Liver (tissue), 9 donors: Measurements from ENCODE around the gene BCL2L11. TPM values are rescaled to one million over a fixed set of nuclear protein-coding genes. Genes with fewer than 3 reads are reported as not detected.
A peak's percentile ranks its signal among the peaks of the same experiment; 100 is the strongest.

Experiments
- DNase-seq: peaks from one replicate; pipeline ENCODE4 v3.0.0-alpha.2; 2017; ENCODE audit warnings: low spot score
- H3K27ac ChIP-seq, 2 donors: one replicate each; pipeline ENCODE4 v1.7.0; 2013; ENCODE audit warnings: inconsistent platforms in 2 of 2, low read length in 2 of 2, control low read depth in 1 of 2, low read depth in 1 of 2, mild to moderate bottlenecking in 1 of 2
- H3K27me3 ChIP-seq, 4 donors: one replicate each; pipeline versions ENCODE4 v1.6.1 to v1.7.0; 2013; ENCODE audit warnings: low read length in 3 of 4, inconsistent platforms in 1 of 4, mild to moderate bottlenecking in 1 of 4, moderate library complexity in 1 of 4; ENCODE audit not compliant: control insufficient read depth in 4 of 4, insufficient read depth in 4 of 4
- H3K36me3 ChIP-seq, 4 donors: one replicate each; pipeline versions ENCODE4 v1.6.1 to v1.7.0; 2013; ENCODE audit warnings: low read length in 3 of 4, mild to moderate bottlenecking in 3 of 4, low read depth in 1 of 4, moderate library complexity in 1 of 4; ENCODE audit not compliant: control insufficient read depth in 4 of 4, insufficient read depth in 3 of 4
- H3K4me1 ChIP-seq, 4 donors: one replicate each; pipeline versions ENCODE4 v1.6.1 to v1.7.0; 2013; ENCODE audit warnings: low read length in 3 of 4, mild to moderate bottlenecking in 3 of 4, moderate library complexity in 1 of 4; ENCODE audit not compliant: control insufficient read depth in 4 of 4, insufficient read depth in 4 of 4
- H3K4me3 ChIP-seq, 3 donors: one replicate each; pipeline versions ENCODE4 v1.6.1 to v1.7.0; 2013; ENCODE audit warnings: low read length in 3 of 3, control low read depth in 1 of 3, low read depth in 1 of 3, mild to moderate bottlenecking in 1 of 3
- H3K9ac ChIP-seq, 2 donors: one replicate each; pipeline ENCODE4 v1.7.0; 2013; ENCODE audit warnings: low read length in 2 of 2, mild to moderate bottlenecking in 2 of 2, moderate library complexity in 2 of 2, control low read depth in 1 of 2, low read depth in 1 of 2
- H3K9me3 ChIP-seq, 4 donors: one replicate each; pipeline versions ENCODE4 v1.6.1 to v1.7.0; 2013; ENCODE audit warnings: low read length in 3 of 4; ENCODE audit not compliant: control insufficient read depth in 4 of 4
- EGR1 ChIP-seq, 2 donors: IDR thresholded peaks; 2 replicates each; pipeline ENCODE4 v1.6.1; 2016 to 2018; ENCODE audit warnings: antibody characterized with exemption in 2 of 2, low read depth in 2 of 2
- FOXA2 ChIP-seq: IDR thresholded peaks from 2 replicates; pipeline ENCODE4 v1.6.1; 2016; ENCODE audit warnings: antibody characterized with exemption
- GABPA ChIP-seq, 2 donors: IDR thresholded peaks in 1 of 2; conservative IDR thresholded peaks in 1 of 2; 2 replicates each; pipeline ENCODE4 v1.6.1; 2016; ENCODE audit warnings: antibody characterized with exemption in 2 of 2, mild to moderate bottlenecking in 1 of 2, moderate library complexity in 1 of 2
- HNF4A ChIP-seq, 2 donors: conservative IDR thresholded peaks; 2 replicates each; pipeline ENCODE4 v1.6.1; 2016; ENCODE audit warnings: antibody characterized with exemption in 2 of 2, mild to moderate bottlenecking in 2 of 2
- HNF4G ChIP-seq: IDR thresholded peaks from 2 replicates; pipeline ENCODE4 v1.6.1; 2016; ENCODE audit warnings: antibody characterized with exemption
- JUND ChIP-seq, 2 donors: IDR thresholded peaks; 2 replicates each; pipeline ENCODE4 v1.6.1; 2016; ENCODE audit warnings: antibody characterized with exemption in 2 of 2
- NR2F2 ChIP-seq: IDR thresholded peaks from 2 replicates; pipeline ENCODE4 v1.6.1; 2016; ENCODE audit warnings: antibody characterized with exemption
- RAD21 ChIP-seq, 2 donors: IDR thresholded peaks; 2 replicates each; pipeline ENCODE4 v1.6.1; 2016; ENCODE audit warnings: antibody characterized with exemption in 2 of 2, mild to moderate bottlenecking in 2 of 2
- RXRA ChIP-seq, 2 donors: IDR thresholded peaks; 2 replicates each; pipeline ENCODE4 v1.6.1; 2017 to 2018; ENCODE audit warnings: antibody characterized with exemption in 2 of 2, mild to moderate bottlenecking in 1 of 2
- SP1 ChIP-seq: IDR thresholded peaks from 2 replicates; pipeline ENCODE4 v1.6.1; 2018; ENCODE audit warnings: antibody characterized with exemption, mild to moderate bottlenecking
- TAF1 ChIP-seq: conservative IDR thresholded peaks from 2 replicates; pipeline ENCODE4 v1.6.1; 2016; ENCODE audit warnings: antibody characterized with exemption, mild to moderate bottlenecking
- YY1 ChIP-seq: IDR thresholded peaks from 2 replicates; pipeline ENCODE4 v1.6.1; 2016; ENCODE audit warnings: antibody characterized with exemption, mild to moderate bottlenecking
- WGBS: extraction: QIAGEN DNeasy Blood & Tissue Kit; methylation state at CpG from one replicate; pipeline ENCODE4 v1.1.7; 2013; 5-methylcytosine and 5-hydroxymethylcytosine counted together
- polyA plus RNA-seq, 2 donors: library from polyadenylated mRNA; stranded (reverse) in 1 of 2; unstranded in 1 of 2; fragments of 200-250 nt in 1 of 2; fragments of >200 nt in 1 of 2; fragmentation: Nextera tagmentation in 1 of 2; extraction: Ambion mirVana in 1 of 2; gene quantifications; one replicate each; pipeline versions ENCODE4 v1.2.1 to v1.2.3, GENCODE V29; 2013 to 2015
- total RNA-seq, 2 donors: library from RNA; depleted of rRNA; stranded (reverse); fragments of >200 nt; gene quantifications; one replicate each; pipeline ENCODE4 v1.2.3, GENCODE V29; 2014
- TF ChIP-seq, protein P1 (sequence below): fragments of 150-350 bp; IDR thresholded peaks from 2 replicates; pipeline ENCODE4 v1.5.1; 2017; ENCODE audit warnings: improper control_type of control experiment, low read depth, low read length; ENCODE audit not compliant: missing input control
- TF ChIP-seq, protein P2 (sequence below): IDR thresholded peaks from 2 replicates; pipeline ENCODE4 v1.6.1; 2016; ENCODE audit warnings: antibody characterized with exemption
- TF ChIP-seq, protein P3 (sequence below): IDR thresholded peaks from 2 replicates; pipeline ENCODE4 v1.6.1; 2016; ENCODE audit warnings: antibody characterized with exemption, mild to moderate bottlenecking
- TF ChIP-seq, protein P4 (sequence below): IDR thresholded peaks from 2 replicates; pipeline ENCODE4 v1.6.1; 2016; ENCODE audit warnings: antibody characterized with exemption
- donor health status: healthy.
- donor health status: healthy.
- donor health status: healthy.
- donor health status: healthy.
- donor health status: healthy.

BCL2L11 gene, protein sequence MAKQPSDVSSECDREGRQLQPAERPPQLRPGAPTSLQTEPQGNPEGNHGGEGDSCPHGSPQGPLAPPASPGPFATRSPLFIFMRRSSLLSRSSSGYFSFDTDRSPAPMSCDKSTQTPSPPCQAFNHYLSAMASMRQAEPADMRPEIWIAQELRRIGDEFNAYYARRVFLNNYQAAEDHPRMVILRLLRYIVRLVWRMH
- total RNA-seq = 10 to 100 TPM; 19.4 to 19.5 TPM
- polyA plus RNA-seq = 1 to 10 TPM; 5.0 TPM

DNA sequence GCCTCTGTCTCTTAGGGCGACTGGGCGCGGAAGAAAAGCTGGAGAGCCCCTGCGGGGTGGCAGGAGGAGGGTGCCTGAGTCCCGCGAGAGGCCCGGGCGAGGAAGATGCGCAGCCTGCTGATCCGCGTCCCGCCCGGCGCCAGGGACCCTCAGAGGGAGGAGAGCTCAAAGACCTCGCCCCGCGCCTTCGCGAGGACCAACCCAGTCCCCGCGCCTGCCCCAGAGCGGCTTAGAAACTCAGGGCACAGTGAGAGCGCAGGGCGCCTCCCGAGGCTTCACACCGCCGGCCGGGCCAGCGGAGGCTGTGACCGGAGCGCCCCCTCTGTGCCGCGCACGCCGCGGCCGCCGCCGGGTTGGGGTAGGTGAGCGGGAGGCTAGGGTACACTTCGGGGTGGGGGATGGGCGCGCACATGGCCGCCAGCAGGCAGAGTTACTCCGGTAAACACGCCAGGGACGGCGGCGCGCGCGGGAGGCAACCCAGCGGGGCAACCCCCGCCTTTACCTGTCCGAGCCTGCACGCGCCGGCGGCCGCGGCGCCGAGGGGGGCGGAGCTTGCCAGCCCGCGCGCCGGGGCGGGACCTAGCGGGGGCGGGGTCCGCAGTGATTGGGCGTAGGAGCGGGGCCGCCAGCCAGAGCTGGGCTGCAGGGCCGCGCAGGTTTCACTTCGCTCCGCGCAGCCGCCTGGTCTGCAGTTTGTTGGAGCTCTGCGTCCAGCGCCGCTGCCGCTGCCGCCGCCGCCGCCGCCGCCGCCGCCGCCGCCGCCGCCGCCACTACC, at the start of gene BCL2L11:
TSS of gene BCL2L11 (plus strand) at position 662 of the 775 bp plus-strand sequence. CDS start 2,832 bp downstream, outside the sequence.
- H3K36me3 ChIP-seq = peaks cover 3 to 10% (median 8%) of the 10 kb centered on the region in 4 donors
- peak within 1 kb of the TSS; percentile 90 to 94 (median 93) for H3K4me3 ChIP-seq
- peaks cover 0 to 5% (median 1%) of the 10 kb centered on the region in 4 donors for H3K9me3 ChIP-seq
- H3K4me1 ChIP-seq = peaks cover 9 to 44% (median 31%) of the 10 kb centered on the region in 4 donors
- peak within 1 kb of the TSS; percentile 89 to 93 for H3K27ac ChIP-seq
- under 1% methylated on average over 98 of the region's 98 CpGs for WGBS
- peak within 1 kb of the TSS; percentile 78 to 84 for H3K9ac ChIP-seq
- peak; percentile 91 for TF ChIP-seq TAF1
- TF ChIP-seq, protein P1, sequence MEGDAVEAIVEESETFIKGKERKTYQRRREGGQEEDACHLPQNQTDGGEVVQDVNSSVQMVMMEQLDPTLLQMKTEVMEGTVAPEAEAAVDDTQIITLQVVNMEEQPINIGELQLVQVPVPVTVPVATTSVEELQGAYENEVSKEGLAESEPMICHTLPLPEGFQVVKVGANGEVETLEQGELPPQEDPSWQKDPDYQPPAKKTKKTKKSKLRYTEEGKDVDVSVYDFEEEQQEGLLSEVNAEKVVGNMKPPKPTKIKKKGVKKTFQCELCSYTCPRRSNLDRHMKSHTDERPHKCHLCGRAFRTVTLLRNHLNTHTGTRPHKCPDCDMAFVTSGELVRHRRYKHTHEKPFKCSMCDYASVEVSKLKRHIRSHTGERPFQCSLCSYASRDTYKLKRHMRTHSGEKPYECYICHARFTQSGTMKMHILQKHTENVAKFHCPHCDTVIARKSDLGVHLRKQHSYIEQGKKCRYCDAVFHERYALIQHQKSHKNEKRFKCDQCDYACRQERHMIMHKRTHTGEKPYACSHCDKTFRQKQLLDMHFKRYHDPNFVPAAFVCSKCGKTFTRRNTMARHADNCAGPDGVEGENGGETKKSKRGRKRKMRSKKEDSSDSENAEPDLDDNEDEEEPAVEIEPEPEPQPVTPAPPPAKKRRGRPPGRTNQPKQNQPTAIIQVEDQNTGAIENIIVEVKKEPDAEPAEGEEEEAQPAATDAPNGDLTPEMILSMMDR = no peak
- TF ChIP-seq HNF4A (conservative IDR thresholded peaks at IDR 0.05) = no peak
- TF ChIP-seq HNF4G = no peak
- TF ChIP-seq, protein P2, sequence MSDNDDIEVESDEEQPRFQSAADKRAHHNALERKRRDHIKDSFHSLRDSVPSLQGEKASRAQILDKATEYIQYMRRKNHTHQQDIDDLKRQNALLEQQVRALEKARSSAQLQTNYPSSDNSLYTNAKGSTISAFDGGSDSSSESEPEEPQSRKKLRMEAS = no peak
- no peak for TF ChIP-seq SP1
- TF ChIP-seq, protein P3, sequence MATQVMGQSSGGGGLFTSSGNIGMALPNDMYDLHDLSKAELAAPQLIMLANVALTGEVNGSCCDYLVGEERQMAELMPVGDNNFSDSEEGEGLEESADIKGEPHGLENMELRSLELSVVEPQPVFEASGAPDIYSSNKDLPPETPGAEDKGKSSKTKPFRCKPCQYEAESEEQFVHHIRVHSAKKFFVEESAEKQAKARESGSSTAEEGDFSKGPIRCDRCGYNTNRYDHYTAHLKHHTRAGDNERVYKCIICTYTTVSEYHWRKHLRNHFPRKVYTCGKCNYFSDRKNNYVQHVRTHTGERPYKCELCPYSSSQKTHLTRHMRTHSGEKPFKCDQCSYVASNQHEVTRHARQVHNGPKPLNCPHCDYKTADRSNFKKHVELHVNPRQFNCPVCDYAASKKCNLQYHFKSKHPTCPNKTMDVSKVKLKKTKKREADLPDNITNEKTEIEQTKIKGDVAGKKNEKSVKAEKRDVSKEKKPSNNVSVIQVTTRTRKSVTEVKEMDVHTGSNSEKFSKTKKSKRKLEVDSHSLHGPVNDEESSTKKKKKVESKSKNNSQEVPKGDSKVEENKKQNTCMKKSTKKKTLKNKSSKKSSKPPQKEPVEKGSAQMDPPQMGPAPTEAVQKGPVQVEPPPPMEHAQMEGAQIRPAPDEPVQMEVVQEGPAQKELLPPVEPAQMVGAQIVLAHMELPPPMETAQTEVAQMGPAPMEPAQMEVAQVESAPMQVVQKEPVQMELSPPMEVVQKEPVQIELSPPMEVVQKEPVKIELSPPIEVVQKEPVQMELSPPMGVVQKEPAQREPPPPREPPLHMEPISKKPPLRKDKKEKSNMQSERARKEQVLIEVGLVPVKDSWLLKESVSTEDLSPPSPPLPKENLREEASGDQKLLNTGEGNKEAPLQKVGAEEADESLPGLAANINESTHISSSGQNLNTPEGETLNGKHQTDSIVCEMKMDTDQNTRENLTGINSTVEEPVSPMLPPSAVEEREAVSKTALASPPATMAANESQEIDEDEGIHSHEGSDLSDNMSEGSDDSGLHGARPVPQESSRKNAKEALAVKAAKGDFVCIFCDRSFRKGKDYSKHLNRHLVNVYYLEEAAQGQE = peak; percentile 55
- TF ChIP-seq RAD21 (IDR thresholded peaks at IDR 0.05) = no peak
- TF ChIP-seq GABPA (IDR thresholded peaks at IDR 0.05 in 1 of 2, conservative IDR thresholded peaks at IDR 0.05 in 1 of 2) = no peak
- peak in 1 of 2 donors; percentile 10 for TF ChIP-seq RXRA (IDR thresholded peaks at IDR 0.05)
- TF ChIP-seq NR2F2 = no peak
- peak; percentile 6 for TF ChIP-seq FOXA2
- TF ChIP-seq, protein P4, sequence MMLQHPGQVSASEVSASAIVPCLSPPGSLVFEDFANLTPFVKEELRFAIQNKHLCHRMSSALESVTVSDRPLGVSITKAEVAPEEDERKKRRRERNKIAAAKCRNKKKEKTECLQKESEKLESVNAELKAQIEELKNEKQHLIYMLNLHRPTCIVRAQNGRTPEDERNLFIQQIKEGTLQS = no peak
- peak; percentile 34 for TF ChIP-seq YY1
- no peaks in the 10 kb centered on the region for H3K27me3 ChIP-seq
- DNase-seq = peak; percentile 96

DNA sequence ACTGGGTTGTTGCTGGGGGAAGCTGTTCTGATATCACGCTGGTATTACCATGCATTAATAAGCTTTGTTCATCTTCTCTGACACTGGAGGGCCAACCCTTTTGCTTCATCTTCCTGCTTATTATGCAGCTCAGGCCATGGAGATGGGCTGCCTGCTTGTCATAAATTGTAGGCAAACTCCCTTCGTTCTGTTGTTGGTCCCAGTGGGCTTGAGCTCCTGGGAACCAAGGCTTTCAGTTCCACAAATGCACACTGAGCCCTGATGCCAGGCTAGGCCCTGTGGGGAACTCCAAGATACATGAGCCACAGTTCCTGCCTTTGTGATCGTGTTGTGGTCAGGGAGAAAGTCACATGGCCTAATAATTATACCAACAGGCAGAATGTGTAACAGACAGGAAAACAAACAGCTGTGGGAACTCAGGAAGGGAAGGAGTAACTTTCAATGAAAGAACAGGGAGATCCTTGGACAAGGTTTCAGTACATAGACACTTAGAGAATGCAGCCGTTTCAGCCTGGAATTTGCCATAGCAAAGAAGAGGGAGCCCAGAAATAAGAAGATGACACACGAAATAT, 49.0 kb upstream of the BCL2L11 start:
- TF ChIP-seq SP1 (no peak), TAF1 (no peak), GABPA (IDR thresholded peaks at IDR 0.05 in 1 of 2, conservative IDR thresholded peaks at IDR 0.05 in 1 of 2) (no peak), RAD21 (IDR thresholded peaks at IDR 0.05) (no peak), JUND (IDR thresholded peaks at IDR 0.05) (no peak), YY1 (no peak), EGR1 (IDR thresholded peaks at IDR 0.05; ENCODE audit: low read depth in 2 of 2) (no peak)
- TF ChIP-seq, protein P4 = no peak
- peaks cover 0 to 9% (median 3%) of the 10 kb centered on the region in 4 donors for H3K9me3 ChIP-seq
- no peak overlapping the region for H3K27ac ChIP-seq
- 64% methylated on average over 5 of the region's 5 CpGs for WGBS
- DNase-seq = no peak
- H3K36me3 ChIP-seq = no peaks in the 10 kb centered on the region
- H3K27me3 ChIP-seq = no peaks in the 10 kb centered on the region
- H3K4me3 ChIP-seq = no peak overlapping the region
- H3K4me1 ChIP-seq = no peaks in the 10 kb centered on the region
- H3K9ac ChIP-seq = no peak overlapping the region
